ENCODE measurements around the gene ABCA8. TPM values are rescaled to one million over a fixed set of nuclear protein-coding genes. Genes with fewer than 3 reads are reported as not detected.

Gene ABCA8
- total RNA-seq, 4 donors from 2014 or later: 235 to 365 (median 316) TPM

DNA sequence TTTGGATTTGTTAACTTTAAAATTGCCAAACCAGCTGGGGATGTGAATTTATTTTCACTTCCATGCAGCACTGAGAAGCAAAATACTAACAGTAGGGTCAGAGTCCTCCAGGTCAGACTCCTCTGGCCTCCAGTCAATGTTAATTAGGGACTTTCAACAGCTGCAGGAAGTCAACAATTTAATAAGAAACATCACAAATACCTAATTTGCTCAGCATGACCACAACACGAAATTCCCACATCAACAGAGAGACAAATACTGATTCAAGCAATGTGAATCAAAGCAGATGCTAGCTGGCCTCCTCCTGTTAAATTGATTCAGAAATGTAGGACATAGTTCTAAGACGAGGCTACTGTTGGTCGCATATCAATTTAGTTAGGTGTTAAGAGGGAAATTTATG lies 111.7 kb downstream of the ABCA8 start:
- no peak for TF ChIP-seq POLR2A (IDR thresholded peaks at IDR 0.05)
- TF ChIP-seq EP300 (IDR thresholded peaks at IDR 0.05): peak in 1 of 2 donors; percentile 46
- 45 to 46% methylated on average over 3 of the region's 3 CpGs for WGBS, 2 donors
- Histone ChIP-seq H3K4me1 (peaks cover 0 to 8% (median 0%) of the 10 kb centered on the region in 4 donors), H3K36me3 (no peaks in the 10 kb centered on the region), H3K4me3 (no peak overlapping the region), H3K27ac (peak overlapping the region in 1 of 4 donors; percentile 30), H3K9me3 (peaks cover 0 to 7% (median 0%) of the 10 kb centered on the region in 4 donors), H3K27me3 (no peaks in the 10 kb centered on the region)
- DNase-seq (ENCODE audit: low spot score in 2 of 2): no peak

DNA sequence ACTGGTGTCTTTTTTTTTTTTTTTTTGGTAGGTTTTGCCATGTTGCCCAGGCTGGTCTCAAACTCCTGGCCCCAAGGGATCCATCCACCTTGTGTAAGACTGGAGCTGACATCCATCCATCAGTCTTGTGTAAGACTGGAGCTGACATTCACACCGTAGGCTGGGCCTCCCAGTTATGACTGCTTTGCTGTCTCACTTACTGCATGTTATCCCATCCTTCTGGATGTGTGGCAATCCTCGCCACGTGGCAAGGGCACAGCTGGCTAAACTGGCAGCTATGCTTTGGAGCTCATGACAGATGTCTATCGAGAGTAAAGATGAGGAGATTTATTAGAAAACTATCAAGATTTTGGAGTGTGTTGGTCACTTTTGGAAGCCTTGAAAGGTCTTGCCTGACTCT lies 115.1 kb downstream of the ABCA8 start:
- 60 to 85% methylated on average over 4 of the region's 4 CpGs for whole genome bisulfite sequencing, 2 donors
- DNase-seq (ENCODE audit: low spot score in 2 of 2): no peak
- Histone ChIP-seq H3K27me3 (no peaks in the 10 kb centered on the region), H3K36me3 (no peaks in the 10 kb centered on the region), H3K9me3 (no peaks in the 10 kb centered on the region), H3K4me1 (peaks cover 0 to 27% (median 0%) of the 10 kb centered on the region in 4 donors), H3K27ac (peak overlapping the region in 1 of 4 donors; percentile 5), H3K4me3 (no peak overlapping the region)
- TF ChIP-seq POLR2A (IDR thresholded peaks at IDR 0.05) (no peak), EP300 (IDR thresholded peaks at IDR 0.05) (no peak)
- TF ChIP-seq, protein P1, sequence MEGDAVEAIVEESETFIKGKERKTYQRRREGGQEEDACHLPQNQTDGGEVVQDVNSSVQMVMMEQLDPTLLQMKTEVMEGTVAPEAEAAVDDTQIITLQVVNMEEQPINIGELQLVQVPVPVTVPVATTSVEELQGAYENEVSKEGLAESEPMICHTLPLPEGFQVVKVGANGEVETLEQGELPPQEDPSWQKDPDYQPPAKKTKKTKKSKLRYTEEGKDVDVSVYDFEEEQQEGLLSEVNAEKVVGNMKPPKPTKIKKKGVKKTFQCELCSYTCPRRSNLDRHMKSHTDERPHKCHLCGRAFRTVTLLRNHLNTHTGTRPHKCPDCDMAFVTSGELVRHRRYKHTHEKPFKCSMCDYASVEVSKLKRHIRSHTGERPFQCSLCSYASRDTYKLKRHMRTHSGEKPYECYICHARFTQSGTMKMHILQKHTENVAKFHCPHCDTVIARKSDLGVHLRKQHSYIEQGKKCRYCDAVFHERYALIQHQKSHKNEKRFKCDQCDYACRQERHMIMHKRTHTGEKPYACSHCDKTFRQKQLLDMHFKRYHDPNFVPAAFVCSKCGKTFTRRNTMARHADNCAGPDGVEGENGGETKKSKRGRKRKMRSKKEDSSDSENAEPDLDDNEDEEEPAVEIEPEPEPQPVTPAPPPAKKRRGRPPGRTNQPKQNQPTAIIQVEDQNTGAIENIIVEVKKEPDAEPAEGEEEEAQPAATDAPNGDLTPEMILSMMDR (IDR thresholded peaks at IDR 0.05): no peak

DNA sequence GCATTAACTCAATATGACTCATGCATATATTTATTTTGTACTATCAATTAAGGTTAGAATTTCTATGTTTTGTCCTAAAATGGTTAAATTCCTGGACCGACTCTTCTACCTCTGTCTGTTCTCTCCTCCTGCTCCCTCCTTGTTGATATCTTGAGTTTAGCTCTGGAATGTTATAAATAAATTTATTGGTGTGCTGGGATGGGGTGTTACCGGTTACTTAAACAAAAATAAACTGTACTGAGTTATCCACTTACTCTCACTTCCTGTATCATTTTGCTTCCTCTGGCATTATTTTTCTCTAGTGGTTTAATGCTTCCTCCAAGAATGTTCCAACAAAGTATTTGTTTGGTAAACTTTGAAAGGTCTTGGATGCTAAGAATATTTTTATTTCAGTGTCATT lies 120.1 kb downstream of the ABCA8 start:
- no peaks in the 10 kb centered on the region for H3K9me3 ChIP-seq
- no peak overlapping the region for H3K4me3 ChIP-seq
- no peaks in the 10 kb centered on the region for H3K36me3 ChIP-seq
- TF ChIP-seq POLR2A (IDR thresholded peaks at IDR 0.05) (no peak), EP300 (IDR thresholded peaks at IDR 0.05) (no peak)
- TF ChIP-seq, protein P1 (IDR thresholded peaks at IDR 0.05): no peak
- no peak for DNase-seq (ENCODE audit: low spot score in 2 of 2)
- H3K27me3 ChIP-seq: no peaks in the 10 kb centered on the region
- peak overlapping the region in 2 of 4 donors; percentile 54 to 55 for H3K27ac ChIP-seq
- 31 to 40% methylated on average over 2 of the region's 2 CpGs for WGBS, 2 donors
- H3K4me1 ChIP-seq: peaks cover 0 to 46% (median 7%) of the 10 kb centered on the region in 4 donors

DNA sequence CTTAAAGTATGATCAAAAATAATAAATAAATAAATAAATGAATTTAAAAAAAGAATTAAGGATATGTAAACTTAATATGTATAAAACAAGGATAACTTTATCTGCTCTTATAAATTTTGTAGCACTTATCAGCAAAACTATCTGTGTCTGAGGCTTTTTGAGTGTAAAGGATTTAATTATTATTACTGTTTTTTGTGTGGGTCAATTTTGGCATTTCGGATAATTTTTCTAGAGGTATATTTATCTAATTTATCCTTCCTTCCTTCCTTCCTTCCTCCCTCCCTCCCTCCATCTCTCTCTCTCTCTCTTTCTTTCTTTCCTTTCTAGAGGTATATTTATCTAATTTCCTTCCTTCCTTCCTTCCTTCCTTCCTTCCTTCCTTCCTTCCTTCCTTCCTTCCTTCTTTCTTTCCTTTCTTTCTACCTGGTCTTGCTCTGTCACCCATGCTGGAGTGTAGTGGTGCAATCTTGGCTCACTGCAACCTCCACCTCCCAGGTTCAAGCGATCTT lies 120.8 kb downstream of the ABCA8 start:
- H3K27ac ChIP-seq: peak overlapping the region in 1 of 4 donors; percentile 54
- H3K9me3 ChIP-seq: no peaks in the 10 kb centered on the region
- no peak for DNase-seq (ENCODE audit: low spot score in 2 of 2)
- 95 to 98% methylated on average over 2 of the region's 2 CpGs for WGBS, 2 donors
- H3K4me1 ChIP-seq: peaks cover 0 to 46% (median 7%) of the 10 kb centered on the region in 4 donors
- no peak for TF ChIP-seq POLR2A (IDR thresholded peaks at IDR 0.05)
- TF ChIP-seq EP300 (IDR thresholded peaks at IDR 0.05): no peak
- TF ChIP-seq, protein P1 (IDR thresholded peaks at IDR 0.05): no peak
- H3K27me3 ChIP-seq: no peaks in the 10 kb centered on the region
- H3K36me3 ChIP-seq: no peaks in the 10 kb centered on the region
- no peak overlapping the region for H3K4me3 ChIP-seq

DNA sequence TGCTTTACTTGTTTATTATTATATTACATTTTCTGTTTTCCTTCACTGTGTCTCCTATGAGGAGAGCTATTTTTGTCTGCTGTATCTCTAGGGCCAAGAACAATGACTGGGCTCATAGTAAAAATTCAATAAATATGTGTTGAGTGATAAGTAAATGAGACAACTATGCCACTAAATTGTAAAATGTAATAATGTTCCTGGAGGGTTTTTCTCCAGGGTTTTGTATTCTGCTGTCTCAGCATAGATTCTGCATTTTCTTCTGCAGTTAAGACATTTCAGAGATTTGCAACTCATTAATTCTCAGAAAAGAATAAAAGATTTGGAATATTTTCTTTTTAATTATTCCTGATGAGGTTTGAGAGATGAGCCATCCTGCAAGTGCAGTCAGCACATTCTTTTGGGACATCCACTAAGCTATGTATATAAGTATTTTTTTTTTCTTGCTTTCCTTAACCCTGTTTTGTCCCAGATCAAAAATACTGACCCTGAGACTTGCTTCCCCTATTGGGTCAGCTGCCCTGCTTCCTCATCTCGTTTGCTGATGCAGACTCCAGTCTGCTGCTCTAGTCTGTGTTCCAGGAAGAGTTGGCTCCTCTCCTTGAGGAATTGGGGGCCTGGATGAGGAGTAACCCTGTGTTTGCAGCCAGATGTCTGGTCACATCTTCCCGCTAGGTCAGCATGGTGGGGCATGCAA lies 122.9 kb downstream of the ABCA8 start:
- H3K4me1 ChIP-seq: peaks cover 0 to 46% (median 7%) of the 10 kb centered on the region in 4 donors
- no peak for DNase-seq (ENCODE audit: low spot score in 2 of 2)
- 36 to 39% methylated on average over 2 of the region's 2 CpGs for WGBS, 2 donors
- H3K36me3 ChIP-seq: no peaks in the 10 kb centered on the region
- TF ChIP-seq, protein P1 (IDR thresholded peaks at IDR 0.05): no peak
- TF ChIP-seq POLR2A (IDR thresholded peaks at IDR 0.05): no peak
- TF ChIP-seq EP300 (IDR thresholded peaks at IDR 0.05): peak in 1 of 2 donors; percentile 70
- H3K4me3 ChIP-seq: no peak overlapping the region
- H3K27me3 ChIP-seq: no peaks in the 10 kb centered on the region
- peak overlapping the region in 2 of 4 donors; percentile 47 to 52 for H3K27ac ChIP-seq
- peaks cover 0 to 4% (median 0%) of the 10 kb centered on the region in 4 donors for H3K9me3 ChIP-seq
